GM12864 (cell line): ENCODE results near the gene FBXL14.

Experiments used
- DNase-seq: peaks from one replicate; pipeline ENCODE4 v3.0.0-alpha.2; 2011; ENCODE audit warnings: low read depth
- H3K4me3 ChIP-seq: 2 replicates; pipeline ENCODE4 v1.5.1; 2011; ENCODE audit warnings: mild to moderate bottlenecking, low read depth, low read length, control low read depth
- CTCF ChIP-seq: IDR thresholded peaks from 2 replicates; pipeline ENCODE4 v1.5.1; 2011; ENCODE audit warnings: low read depth, mild to moderate bottlenecking, moderate library complexity, low read length, control low read depth, inconsistent platforms; ENCODE audit errors: missing control alignments

The FBXL14 gene

GRCh38 chr12:1579651-1580435, 14.5 kb downstream of the FBXL14 start:
- DNase-seq = no peak
- no peak overlapping the region for H3K4me3 ChIP-seq
- TF ChIP-seq CTCF = no peak

GRCh38 chr12:1576410-1577241, 17.8 kb downstream of the FBXL14 start:
- no peak overlapping the region for H3K4me3 ChIP-seq
- DNase-seq = no peak

GRCh38 chr12:1575408-1576401, 18.7 kb downstream of the FBXL14 start:
- no peak for DNase-seq
- H3K4me3 ChIP-seq = no peak overlapping the region
- TF ChIP-seq CTCF = no peak

More at GRCh38 chr12:1576410-1577241, 17.8 kb downstream of the FBXL14 start:
- TF ChIP-seq CTCF = no peak

GRCh38 chr12:1574865-1575259, 19.5 kb downstream of the FBXL14 start:
- no peak for DNase-seq
- TF ChIP-seq CTCF = no peak
- no peak overlapping the region for H3K4me3 ChIP-seq

GRCh38 chr12:1573960-1574864, 20.2 kb downstream of the FBXL14 start:
- DNase-seq = no peak
- no peak for TF ChIP-seq CTCF
- H3K4me3 ChIP-seq = no peak overlapping the region
